ENCODE results near the gene SFXN5. TPM values are rescaled to one million over a fixed set of nuclear protein-coding genes. Genes with fewer than 3 reads are reported as not detected.

The SFXN5 gene
- total and polyA plus RNA-seq, 2 of the 4 experiments (the other 2 are of a cell fraction): 8.6 to 17.0 TPM

DNA sequence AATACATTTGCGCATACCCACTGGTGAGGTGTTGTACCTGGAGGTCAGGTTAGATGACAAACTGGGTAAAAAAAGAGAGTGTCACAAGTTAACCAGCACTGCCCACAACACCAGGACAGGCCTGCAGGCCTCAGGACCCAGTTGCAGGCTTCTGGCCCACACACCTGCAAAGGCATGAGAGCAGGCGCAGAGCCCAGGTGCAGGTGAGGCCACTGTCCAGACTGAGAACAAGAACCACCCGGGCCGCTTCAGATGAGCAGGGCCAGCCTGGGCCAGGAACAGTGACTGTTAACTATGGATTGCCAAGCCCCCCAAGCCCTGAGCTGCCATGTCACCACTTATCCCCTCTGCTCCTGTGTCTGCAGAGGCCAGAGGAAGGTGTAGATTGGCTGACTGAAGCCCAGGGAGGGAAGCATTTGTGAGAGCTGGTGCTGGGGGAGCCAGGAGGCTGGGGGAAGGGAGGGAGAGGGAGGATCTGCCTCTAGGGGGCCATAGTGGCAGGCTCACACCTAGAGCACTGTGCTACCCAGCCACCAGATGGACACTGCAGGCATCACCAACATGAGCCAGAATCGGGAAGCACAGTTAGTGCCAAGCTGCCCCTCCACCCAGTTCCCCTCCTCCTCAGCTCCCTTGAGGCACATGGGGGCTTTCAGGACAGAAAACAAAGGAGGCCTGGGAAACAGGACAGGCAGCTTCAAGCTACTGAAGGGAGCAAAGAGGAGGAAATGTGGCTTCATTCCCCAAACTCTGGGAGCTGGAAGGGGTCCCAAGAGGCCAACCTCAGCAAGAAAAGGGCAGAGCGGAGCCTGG is 35.4 kb downstream of the SFXN5 start:
- Histone ChIP-seq H2AK9ac (replicated peaks; ENCODE audit: low read depth, low read length, poor library complexity) (no peak overlapping the region), H4K8ac (ENCODE audit: low read depth in 2 of 2, low read length in 2 of 2) (no peak overlapping the region), H3K4ac (ENCODE audit: low read depth, low read length) (no peak overlapping the region), H2BK20ac (ENCODE audit: low read depth, low read length) (no peak overlapping the region), H2AK5ac (ENCODE audit: low read depth, low read length) (no peak overlapping the region), H3K27me3 (ENCODE audit: control insufficient read depth, insufficient read depth, low read length) (no peaks in the 10 kb centered on the region), H3K9ac (ENCODE audit: low read depth, low read length) (no peak overlapping the region), H4K20me1 (ENCODE audit: insufficient read depth, low read length) (no peaks in the 10 kb centered on the region; the same call in none of the 2 replicates), H3K36me3 (ENCODE audit: control insufficient read depth, insufficient read depth, low read length) (peaks cover 8% of the 10 kb centered on the region), H3K27ac (ENCODE audit: insufficient read depth, low read length) (no peak overlapping the region), H3K79me1 (ENCODE audit: low read depth in 1 of 2, low read length in 2 of 2) (peaks cover 3 to 10% of the 10 kb centered on the region in 2 experiments; a peak in 2 of 4 replicates), H3K23ac (ENCODE audit: low read depth, low read length) (no peak overlapping the region), H3K14ac (replicated peaks; ENCODE audit: low read depth, low read length) (no peak overlapping the region), H3K4me3 (ENCODE audit: insufficient read depth, low read depth, low read length) (no peak overlapping the region), H4K5ac (ENCODE audit: low read depth, low read length) (no peak overlapping the region), H3K9me1 (ENCODE audit: insufficient read depth, low read length) (peaks cover 7% of the 10 kb centered on the region; the same call in 1 of the 2 replicates), H2BK120ac (ENCODE audit: low read depth, low read length) (no peak overlapping the region), H2AFZ (replicated peaks; ENCODE audit: low read length, poor library complexity) (no peak overlapping the region), H3K4me2 (ENCODE audit: low read depth, low read length) (no peak overlapping the region), H3K18ac (ENCODE audit: low read depth, low read length) (no peak overlapping the region), H3K4me1 (ENCODE audit: control insufficient read depth, insufficient read depth, low read length) (no peaks in the 10 kb centered on the region), H2BK5ac (ENCODE audit: low read depth, low read length, poor library complexity, severe bottlenecking) (no peak overlapping the region), H4K91ac (ENCODE audit: insufficient read depth, low read depth, low read length) (no peak overlapping the region), H3K56ac (ENCODE audit: extremely low read depth, insufficient read depth, low read length) (no peak overlapping the region), H3K9me3 (ENCODE audit: control insufficient read depth, insufficient read depth, low read length) (no peaks in the 10 kb centered on the region), H2BK15ac (ENCODE audit: low read depth, low read length) (no peak overlapping the region)
- DNase-seq (no peak), ATAC-seq (ENCODE audit: low read depth) (no peak)
- TF ChIP-seq SMC3 (IDR thresholded peaks at IDR 0.05; ENCODE audit: low read depth, low read length): no peak
- no peak for TF ChIP-seq MAZ (IDR thresholded peaks at IDR 0.05; ENCODE audit: borderline replicate concordance, low read depth, low read length)
- TF ChIP-seq MXI1 (IDR thresholded peaks at IDR 0.05; ENCODE audit: borderline replicate concordance, low read depth, low read length): no peak
- TF ChIP-seq CEBPB (IDR thresholded peaks at IDR 0.05; ENCODE audit: low read depth, low read length): no peak
- TF ChIP-seq NFE2L2 (IDR thresholded peaks at IDR 0.05; ENCODE audit: low read depth, low read length): no peak
- TF ChIP-seq CHD1 (IDR thresholded peaks at IDR 0.05; ENCODE audit: low read depth, low read length): no peak
- no peak for TF ChIP-seq MAFK (IDR thresholded peaks at IDR 0.05; ENCODE audit: low read depth, low read length)
- no peak for TF ChIP-seq RAD21 (IDR thresholded peaks at IDR 0.05; ENCODE audit: low read length)
- TF ChIP-seq RCOR1 (IDR thresholded peaks at IDR 0.05; ENCODE audit: insufficient replicate concordance, low read length): no peak
- dilution Hi-C loops (cut with HindIII; ENCODE audit: low sequenced_read_pairs, unreplicated experiment): no loop called here
- no TSS peak for BruUV-seq (replicated peaks)
- POLR2A ChIA-PET (ENCODE audit: unreplicated experiment): no interaction called here
- CTCF ChIA-PET: interaction anchor here (0.5 kb wide), 1 partner anchor 159 kb away, joined by 4 read pairs; no protein-coding TSS in a partner anchor
- intact Hi-C loops (cut with micrococcal nuclease): no loop called here
- WGBS, 2 experiments (ENCODE audit: extremely low coverage in 2 of 2, insufficient read length in 1 of 2): 50% methylated on average over 1 of the region's 6 CpGs; no CpG with 5 or more reads in 1 of the 2 experiments
- in situ Hi-C loops (cut with MboI; ENCODE audit: low sequenced_read_pairs): no loop called here

All from IMR-90 (cell line).